Measurements from ENCODE around the gene NR2C2. TPM values are rescaled to one million over a fixed set of nuclear protein-coding genes. Genes with fewer than 3 reads are reported as not detected.

The NR2C2 gene
- total RNA-seq, 1 experiment from 2014 or later = 50.8 TPM

DNA sequence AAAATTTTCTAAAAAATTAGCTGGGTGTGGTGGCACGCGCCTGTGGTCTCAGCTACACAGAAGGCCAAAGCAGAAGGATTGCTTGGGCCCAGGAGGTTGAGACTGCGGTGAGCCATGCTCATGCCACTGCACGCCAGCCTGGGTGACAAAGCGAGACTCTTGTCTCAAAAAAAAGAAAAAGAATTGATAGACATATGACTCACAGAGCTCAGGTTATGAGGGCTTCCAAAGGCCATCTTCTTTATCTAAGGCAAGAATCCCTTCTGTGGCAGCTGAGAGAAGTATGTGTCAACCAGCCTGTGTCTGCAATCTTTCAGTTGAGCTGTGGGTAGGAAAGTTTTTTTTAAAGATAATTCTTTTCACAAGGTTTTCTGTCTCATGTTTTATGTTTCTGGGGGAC is 63.8 kb downstream of the NR2C2 start (continued):
- TF ChIP-seq, protein P1, sequence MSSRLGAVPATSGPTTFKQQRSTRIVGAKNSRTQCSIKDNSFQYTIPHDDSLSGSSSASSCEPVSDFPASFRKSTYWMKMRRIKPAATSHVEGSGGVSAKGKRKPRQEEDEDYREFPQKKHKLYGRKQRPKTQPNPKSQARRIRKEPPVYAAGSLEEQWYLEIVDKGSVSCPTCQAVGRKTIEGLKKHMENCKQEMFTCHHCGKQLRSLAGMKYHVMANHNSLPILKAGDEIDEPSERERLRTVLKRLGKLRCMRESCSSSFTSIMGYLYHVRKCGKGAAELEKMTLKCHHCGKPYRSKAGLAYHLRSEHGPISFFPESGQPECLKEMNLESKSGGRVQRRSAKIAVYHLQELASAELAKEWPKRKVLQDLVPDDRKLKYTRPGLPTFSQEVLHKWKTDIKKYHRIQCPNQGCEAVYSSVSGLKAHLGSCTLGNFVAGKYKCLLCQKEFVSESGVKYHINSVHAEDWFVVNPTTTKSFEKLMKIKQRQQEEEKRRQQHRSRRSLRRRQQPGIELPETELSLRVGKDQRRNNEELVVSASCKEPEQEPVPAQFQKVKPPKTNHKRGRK (CRISPR knock-in tag; IDR thresholded peaks at IDR 0.05; ENCODE audit: borderline replicate concordance) = no peak
- TF ChIP-seq PRRX2 (CRISPR knock-in tag; IDR thresholded peaks at IDR 0.05) (no peak), NFE2L1 (CRISPR knock-in tag; IDR thresholded peaks at IDR 0.05) (no peak), NFATC4 (CRISPR knock-in tag; IDR thresholded peaks at IDR 0.05) (no peak)

DNA sequence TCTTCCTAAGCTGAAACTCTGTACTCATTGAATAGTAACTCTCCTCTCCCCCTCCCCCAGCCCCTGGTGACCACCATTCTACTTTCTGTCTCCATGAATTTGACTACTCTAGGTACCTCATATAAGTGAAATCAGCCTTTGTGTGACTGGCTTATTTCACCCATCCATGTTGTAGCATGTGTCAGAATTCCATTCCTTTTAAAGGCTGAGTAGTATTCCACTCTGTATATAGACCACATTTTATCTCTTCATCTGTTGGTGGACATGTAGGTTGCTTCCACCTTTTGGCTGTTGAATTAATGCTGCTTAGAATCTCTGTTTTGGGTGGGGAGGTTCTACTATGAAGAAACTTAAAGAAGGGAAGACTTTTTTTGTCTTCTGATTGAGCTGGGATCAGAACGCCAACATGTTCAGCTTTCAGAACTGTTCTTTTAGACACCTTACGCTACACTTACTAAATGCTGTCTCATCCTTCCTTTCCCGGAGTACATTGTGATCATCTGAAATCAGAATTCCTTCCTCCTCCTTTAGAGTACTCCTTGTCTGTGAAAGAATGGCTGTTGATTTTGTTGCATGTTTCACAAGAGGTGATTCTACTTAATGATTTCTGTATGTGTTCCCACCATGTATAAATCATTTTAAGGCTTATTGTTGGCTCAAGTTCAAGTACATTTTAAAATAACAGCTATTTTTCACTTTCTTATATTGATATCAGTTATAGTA is 67.4 kb downstream of the NR2C2 start:
- Mint-ChIP-seq H3K27me3 (ENCODE audit: low read depth) (no peaks in the 10 kb centered on the region), H3K9me3 (no peaks in the 10 kb centered on the region), H3K4me1 (no peaks in the 10 kb centered on the region), H3K27ac (no peak overlapping the region), H3K36me3 (peaks cover 64% of the 10 kb centered on the region), H3K4me3 (no peak overlapping the region)
- TF ChIP-seq MXD4 (CRISPR knock-in tag; IDR thresholded peaks at IDR 0.05; ENCODE audit: borderline replicate concordance) (no peak), PRRX2 (CRISPR knock-in tag; IDR thresholded peaks at IDR 0.05) (no peak), ATF1 (CRISPR knock-in tag; IDR thresholded peaks at IDR 0.05) (no peak), ZNF138 (CRISPR knock-in tag; conservative IDR thresholded peaks at IDR 0.05) (no peak), TP53 (CRISPR knock-in tag; IDR thresholded peaks at IDR 0.05) (no peak)
- ATAC-seq (no peak), DNase-seq (ENCODE audit: low spot score) (no peak)
- ChIA-PET POLR2A (no interaction called here), CTCF (no interaction called here)

DNA sequence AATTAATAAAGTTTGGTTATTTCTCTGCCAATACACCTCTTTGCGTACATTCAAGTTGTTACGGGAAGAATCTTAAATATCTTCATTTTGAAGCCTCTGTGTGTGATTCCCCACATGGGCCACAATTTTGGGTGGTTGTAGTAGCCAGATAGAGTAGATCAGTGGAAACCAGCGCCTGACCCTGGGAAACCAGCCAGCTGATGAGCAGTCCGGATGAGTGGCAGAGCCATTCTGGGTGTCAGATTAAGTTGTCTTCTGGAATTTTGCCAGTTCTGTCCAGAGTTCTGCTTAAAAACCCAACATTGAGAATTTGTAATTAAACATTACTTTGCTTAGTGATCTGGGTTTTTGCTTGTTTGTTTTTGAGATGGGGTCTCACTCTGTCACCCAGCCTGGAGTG is 68.1 kb downstream of the NR2C2 start:
- ATAC-seq (no peak), DNase-seq (ENCODE audit: low spot score) (no peak)
- ChIA-PET POLR2A (no interaction called here), CTCF (no interaction called here)
- Mint-ChIP-seq H3K27me3 (ENCODE audit: low read depth) (no peaks in the 10 kb centered on the region), H3K4me3 (no peak overlapping the region), H3K9me3 (no peaks in the 10 kb centered on the region), H3K4me1 (no peaks in the 10 kb centered on the region), H3K27ac (no peak overlapping the region), H3K36me3 (peaks cover 69% of the 10 kb centered on the region)
- TF ChIP-seq FOXJ3 (CRISPR knock-in tag; IDR thresholded peaks at IDR 0.05; ENCODE audit: borderline replicate concordance) (no peak), NR3C1 (CRISPR knock-in tag; conservative IDR thresholded peaks at IDR 0.05; ENCODE audit: low read depth) (no peak)

DNA sequence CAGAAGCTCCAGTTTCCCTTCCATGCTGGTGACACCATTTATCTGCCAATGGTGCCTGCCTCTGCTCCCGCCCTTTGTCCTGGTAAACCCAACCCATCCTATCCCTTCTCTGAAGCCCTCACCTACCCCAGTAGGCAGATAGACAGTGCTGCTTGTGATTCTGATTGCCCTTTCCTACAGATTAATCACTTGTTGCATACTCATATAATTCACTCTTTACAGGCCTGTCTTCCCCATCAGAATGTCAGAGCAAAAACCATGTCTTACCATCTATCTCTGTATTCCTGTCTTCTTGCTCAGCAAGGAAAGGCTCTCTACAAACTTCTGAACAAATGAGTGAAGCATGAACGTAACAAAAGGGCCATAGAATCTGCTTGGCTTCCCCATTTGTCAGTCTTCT is 69.8 kb downstream of the NR2C2 start:
- Mint-ChIP-seq H3K4me3 (no peak overlapping the region), H3K27ac (no peak overlapping the region), H3K27me3 (ENCODE audit: low read depth) (no peaks in the 10 kb centered on the region), H3K36me3 (peaks cover 85% of the 10 kb centered on the region), H3K4me1 (no peaks in the 10 kb centered on the region), H3K9me3 (no peaks in the 10 kb centered on the region)
- no peak for ATAC-seq
- TF ChIP-seq TEAD1 (CRISPR knock-in tag; IDR thresholded peaks at IDR 0.05) = no peak
- no peak for TF ChIP-seq NR3C1 (CRISPR knock-in tag; conservative IDR thresholded peaks at IDR 0.05; ENCODE audit: low read depth)
- no peak for TF ChIP-seq GABPB1 (CRISPR knock-in tag; IDR thresholded peaks at IDR 0.05)
- TF ChIP-seq FOXJ3 (CRISPR knock-in tag; IDR thresholded peaks at IDR 0.05; ENCODE audit: borderline replicate concordance) = no peak
- no peak for TF ChIP-seq FOXP1 (CRISPR knock-in tag; IDR thresholded peaks at IDR 0.05; ENCODE audit: borderline replicate concordance)
- no peak for TF ChIP-seq GRHL2 (CRISPR knock-in tag; IDR thresholded peaks at IDR 0.05; ENCODE audit: insufficient replicate concordance, severe bottlenecking)
- TF ChIP-seq TCF7 (CRISPR knock-in tag; IDR thresholded peaks at IDR 0.05; ENCODE audit: low read depth) = no peak
- TF ChIP-seq FOXK1 (CRISPR knock-in tag; IDR thresholded peaks at IDR 0.05) = no peak
- TF ChIP-seq, protein P2, sequence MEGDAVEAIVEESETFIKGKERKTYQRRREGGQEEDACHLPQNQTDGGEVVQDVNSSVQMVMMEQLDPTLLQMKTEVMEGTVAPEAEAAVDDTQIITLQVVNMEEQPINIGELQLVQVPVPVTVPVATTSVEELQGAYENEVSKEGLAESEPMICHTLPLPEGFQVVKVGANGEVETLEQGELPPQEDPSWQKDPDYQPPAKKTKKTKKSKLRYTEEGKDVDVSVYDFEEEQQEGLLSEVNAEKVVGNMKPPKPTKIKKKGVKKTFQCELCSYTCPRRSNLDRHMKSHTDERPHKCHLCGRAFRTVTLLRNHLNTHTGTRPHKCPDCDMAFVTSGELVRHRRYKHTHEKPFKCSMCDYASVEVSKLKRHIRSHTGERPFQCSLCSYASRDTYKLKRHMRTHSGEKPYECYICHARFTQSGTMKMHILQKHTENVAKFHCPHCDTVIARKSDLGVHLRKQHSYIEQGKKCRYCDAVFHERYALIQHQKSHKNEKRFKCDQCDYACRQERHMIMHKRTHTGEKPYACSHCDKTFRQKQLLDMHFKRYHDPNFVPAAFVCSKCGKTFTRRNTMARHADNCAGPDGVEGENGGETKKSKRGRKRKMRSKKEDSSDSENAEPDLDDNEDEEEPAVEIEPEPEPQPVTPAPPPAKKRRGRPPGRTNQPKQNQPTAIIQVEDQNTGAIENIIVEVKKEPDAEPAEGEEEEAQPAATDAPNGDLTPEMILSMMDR (IDR thresholded peaks at IDR 0.05) = no peak
- CTCF ChIA-PET = no interaction called here
- POLR2A ChIA-PET = no interaction called here
- no peak for DNase-seq (ENCODE audit: low spot score)
